Tibial nerve (tissue), 4 donors: ENCODE measurements around the gene ANAPC13. TPM values are rescaled to one million over a fixed set of nuclear protein-coding genes. Genes with fewer than 3 reads are reported as not detected.

Source experiments
- DNase-seq, 2 donors: peaks; one replicate each; pipeline ENCODE4 v3.0.0-alpha.2; 2019; ENCODE audit warnings: low spot score in 2 of 2
- H3K27ac ChIP-seq, 4 donors: fragments of 200-600 bp; sonication (generic) in 3 of 4; one replicate each; pipeline ENCODE4 v1.5.1; 2017 to 2019; ENCODE audit warnings: mild to moderate bottlenecking in 1 of 4
- H3K27me3 ChIP-seq, 2 donors: fragments of 200-600 bp; sonication (generic) in 1 of 2; one replicate each; pipeline versions ENCODE4 v1.5.1 to v1.6.0; 2017 to 2019
- H3K36me3 ChIP-seq, 3 donors: fragments of 200-600 bp; sonication (generic); one replicate each; pipeline ENCODE4 v1.5.1; 2018 to 2019
- H3K4me1 ChIP-seq, 4 donors: fragments of 200-600 bp; sonication (generic) in 3 of 4; one replicate each; pipeline ENCODE4 v1.5.1; 2017 to 2019
- H3K4me3 ChIP-seq, 4 donors: fragments of 200-600 bp; sonication (generic) in 3 of 4; one replicate each; pipeline ENCODE4 v1.5.1; 2017 to 2019; ENCODE audit warnings: mild to moderate bottlenecking in 1 of 4, moderate library complexity in 1 of 4
- H3K9me3 ChIP-seq, 4 donors: fragments of 200-600 bp; sonication (generic) in 3 of 4; one replicate each; pipeline ENCODE4 v1.5.1; 2017 to 2019
- CTCF ChIP-seq, 5 experiments: fragments of 200-600 bp in 3 of 5; fragments of 450-650 bp in 2 of 5; sonication (generic) in 3 of 5; IDR thresholded peaks; one replicate each; pipeline ENCODE4 v1.5.1; 2016 to 2019; ENCODE audit warnings: antibody characterized with exemption in 5 of 5, mild to moderate bottlenecking in 3 of 5, moderate library complexity in 2 of 5
- EP300 ChIP-seq, 2 donors: sonication (generic); formaldehyde crosslinking; IDR thresholded peaks; one replicate each; pipeline ENCODE4 v1.6.1; 2017; ENCODE audit warnings: antibody characterized with exemption in 2 of 2, mild to moderate bottlenecking in 1 of 2
- POLR2A ChIP-seq, 2 donors: fragments of 450-650 bp; IDR thresholded peaks; one replicate each; pipeline ENCODE4 v1.6.1; 2017; ENCODE audit warnings: antibody characterized with exemption in 2 of 2, mild to moderate bottlenecking in 2 of 2, moderate library complexity in 2 of 2
- WGBS, 2 donors: methylation state at CpG; one replicate each; pipeline ENCODE4 v1.1.5; 2018; 5-methylcytosine and 5-hydroxymethylcytosine counted together
- total RNA-seq, 4 donors: library from RNA; depleted of rRNA; stranded (reverse); fragments of >200 nt; gene quantifications; one replicate each; pipeline ENCODE4 v1.1.0, GENCODE V29; 2016

The ANAPC13 gene
- 10 to 100 TPM; 32.7 to 56.8 (median 49.1) TPM for total RNA-seq

DNA sequence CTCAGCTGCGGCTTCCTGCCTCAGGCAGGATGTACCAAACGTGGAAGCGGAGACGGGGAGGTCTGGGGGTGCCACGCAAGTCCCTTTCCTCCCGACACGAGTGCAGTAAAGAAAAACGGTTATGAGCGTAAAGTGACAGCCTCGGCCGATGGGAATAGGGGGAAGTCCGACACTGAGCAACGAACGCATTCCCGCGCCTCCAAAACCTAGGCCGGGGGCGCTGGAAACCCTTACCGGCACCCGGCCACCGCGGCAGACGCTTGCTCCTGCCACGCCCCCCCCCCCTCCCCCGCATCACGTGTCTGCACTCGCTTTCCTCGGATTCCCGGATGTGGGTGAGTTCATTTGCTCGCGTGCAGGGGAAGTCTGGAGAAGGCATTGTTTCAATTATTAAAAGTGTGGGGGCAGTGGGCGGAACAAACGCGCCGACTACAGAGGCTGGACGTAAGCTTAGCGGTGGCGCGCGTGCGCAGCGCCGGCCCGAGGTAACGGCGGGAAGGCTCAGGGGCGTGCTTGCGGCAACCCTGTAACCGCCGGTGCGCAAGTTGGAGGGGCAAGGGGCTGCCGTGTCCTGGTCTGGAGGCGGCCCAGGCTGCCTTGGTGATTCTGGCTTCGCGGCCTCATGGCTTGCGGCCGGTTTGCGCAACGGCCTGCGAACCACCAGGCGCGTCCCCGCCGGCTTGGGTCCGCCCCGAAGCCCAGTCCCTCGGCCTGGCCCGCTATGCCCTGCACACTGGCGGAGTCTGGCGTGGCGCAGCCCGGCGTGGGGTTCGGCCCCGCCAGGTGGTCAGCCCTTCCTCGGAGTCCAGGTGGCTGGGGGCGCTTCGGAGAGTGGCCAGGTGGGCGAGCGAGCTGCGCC is at the start of gene ANAPC13, which contains the start of gene CEP63:
Gene ANAPC13 (minus strand): TSS at position 268 of the 859 bp plus-strand sequence. CDS start 3,081 bp downstream, outside the sequence.
Gene CEP63 (plus strand): TSS at position 340 of the 859 bp plus-strand sequence. CDS start 9,264 bp downstream, outside the sequence.
- Histone ChIP-seq H3K4me3 (peak within 1 kb of the TSS; percentile 79 to 98 (median 90)), H3K4me1 (peaks cover 0 to 53% (median 24%) of the 10 kb centered on the region in 4 donors), H3K27me3 (no peaks in the 10 kb centered on the region), H3K9me3 (no peaks in the 10 kb centered on the region), H3K27ac (peak within 1 kb of the TSS; percentile 94 to 99 (median 96)), H3K36me3 (peaks cover 0 to 17% (median 9%) of the 10 kb centered on the region in 3 donors)
- peak; percentile 88 to 95 for DNase-seq
- WGBS, 2 donors = 0 to 1% methylated on average over 51 to 66 of the region's 81 CpGs
- peak in 1 of 2 donors; percentile 72 for TF ChIP-seq POLR2A (IDR thresholded peaks at IDR 0.05)
- TF ChIP-seq EP300 (IDR thresholded peaks at IDR 0.05) = peak; percentile 8 to 88
- peak in 2 of 5 experiments; percentile 32 to 39 for TF ChIP-seq CTCF (IDR thresholded peaks at IDR 0.05)

DNA sequence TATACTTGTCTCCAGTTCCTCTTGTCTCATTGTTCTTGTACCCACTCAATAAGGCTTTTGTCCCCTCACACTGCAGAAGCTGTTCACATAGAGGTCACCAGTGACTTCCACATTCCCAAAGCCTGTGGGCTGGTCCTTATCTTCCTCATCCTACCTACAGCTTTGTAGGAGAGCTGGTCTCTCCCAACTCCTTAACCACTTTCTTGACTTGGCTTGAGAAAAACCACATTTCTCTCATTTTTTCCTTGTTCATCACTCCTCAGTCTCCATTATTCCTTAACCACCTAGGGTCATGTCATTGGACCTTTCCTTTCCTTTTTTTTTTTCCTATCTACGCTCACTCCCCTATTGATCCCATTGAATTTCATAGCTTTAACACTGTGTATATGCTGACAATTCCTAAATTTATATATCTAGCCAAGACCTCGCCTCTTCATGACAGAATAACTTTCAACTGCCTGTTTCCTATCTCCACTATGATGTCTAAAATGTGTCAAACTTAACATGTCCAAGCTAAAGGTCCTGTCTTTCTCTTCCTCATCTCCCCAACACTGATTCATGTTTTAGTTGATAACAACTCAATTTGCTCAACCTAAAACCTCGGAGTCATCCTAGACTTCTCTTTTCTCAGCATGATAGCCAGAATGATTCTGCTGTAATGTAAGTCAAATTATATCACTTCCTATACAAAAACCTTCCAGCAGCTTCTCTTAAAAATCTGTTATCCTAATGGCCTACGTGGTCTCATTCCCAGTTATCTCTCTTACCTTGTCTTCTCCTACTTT is 49.6 kb upstream of the ANAPC13 start:
- TF ChIP-seq POLR2A (IDR thresholded peaks at IDR 0.05) = no peak
- no peak for TF ChIP-seq CTCF (IDR thresholded peaks at IDR 0.05)
- no peak for TF ChIP-seq EP300 (IDR thresholded peaks at IDR 0.05)
- Histone ChIP-seq H3K36me3 (peaks cover 0 to 62% (median 12%) of the 10 kb centered on the region in 3 donors), H3K4me1 (no peaks in the 10 kb centered on the region), H3K4me3 (no peak overlapping the region), H3K27me3 (no peaks in the 10 kb centered on the region), H3K9me3 (no peaks in the 10 kb centered on the region), H3K27ac (no peak overlapping the region)
- no peak for DNase-seq
- 94 to 96% methylated on average over 4 of the region's 4 CpGs for WGBS, 2 donors

DNA sequence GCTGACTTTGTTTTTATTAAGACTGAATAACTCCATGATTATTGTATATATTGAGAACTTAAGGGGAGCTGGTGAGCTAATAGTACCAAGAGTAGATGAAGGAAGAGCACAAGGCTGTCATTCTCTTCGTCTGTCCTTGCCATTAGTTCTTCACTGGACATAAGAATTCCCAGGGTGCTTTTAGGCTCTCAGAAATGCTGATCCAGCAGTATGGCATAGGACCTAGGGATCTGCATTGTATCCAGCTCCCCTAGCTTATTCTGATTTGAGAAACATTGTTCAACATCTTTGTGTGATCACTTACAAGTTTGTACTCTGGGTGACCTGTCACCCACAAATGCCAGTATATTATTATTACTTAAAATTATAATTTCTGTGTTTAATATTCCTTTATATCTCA is 47.7 kb upstream of the ANAPC13 start:
- no peaks in the 10 kb centered on the region for H3K4me1 ChIP-seq
- WGBS, 2 donors = 52 to 81% methylated on average over 1 of the region's 1 CpG
- no peaks in the 10 kb centered on the region for H3K9me3 ChIP-seq
- no peak for DNase-seq
- H3K36me3 ChIP-seq = peaks cover 0 to 51% (median 12%) of the 10 kb centered on the region in 3 donors
- no peaks in the 10 kb centered on the region for H3K27me3 ChIP-seq
- no peak overlapping the region for H3K4me3 ChIP-seq
- no peak for TF ChIP-seq EP300 (IDR thresholded peaks at IDR 0.05)
- no peak for TF ChIP-seq CTCF (IDR thresholded peaks at IDR 0.05)
- no peak for TF ChIP-seq POLR2A (IDR thresholded peaks at IDR 0.05)
- no peak overlapping the region for H3K27ac ChIP-seq

GRCh38 chr3:134527538-134528186 is 41.9 kb upstream of the ANAPC13 start:
- no peak for DNase-seq
- H3K9me3 ChIP-seq = peaks cover 0 to 39% (median 14%) of the 10 kb centered on the region in 4 donors
- H3K4me3 ChIP-seq = no peak overlapping the region
- TF ChIP-seq CTCF (IDR thresholded peaks at IDR 0.05) (no peak), POLR2A (IDR thresholded peaks at IDR 0.05) (no peak), EP300 (IDR thresholded peaks at IDR 0.05) (no peak)
- no peaks in the 10 kb centered on the region for H3K4me1 ChIP-seq
- 95 to 99% methylated on average over 5 to 6 of the region's 7 CpGs for WGBS, 2 donors
- no peak overlapping the region for H3K27ac ChIP-seq
- peaks cover 0 to 51% (median 0%) of the 10 kb centered on the region in 3 donors for H3K36me3 ChIP-seq
- H3K27me3 ChIP-seq = no peaks in the 10 kb centered on the region
